Ovary (tissue), 9 donors: Measurements from ENCODE around the gene ZBED4. TPM values are rescaled to one million over a fixed set of nuclear protein-coding genes. Genes with fewer than 3 reads are reported as not detected.

Experiments
- DNase-seq, 5 donors: peaks; one replicate each; pipeline ENCODE4 v3.0.0-alpha.2; 2019 to 2020
- H3K27ac ChIP-seq, 2 donors: fragments of 200-600 bp; one replicate each; pipeline versions ENCODE4 v1.5.1 to v1.8.0; 2019 to 2022
- H3K27me3 ChIP-seq: fragments of 200-600 bp; one replicate; pipeline ENCODE4 v1.8.0; 2022
- H3K36me3 ChIP-seq: fragments of 200-600 bp; sonication (generic); one replicate; pipeline ENCODE4 v1.5.1; 2019
- H3K4me1 ChIP-seq: one replicate; pipeline ENCODE4 v1.8.1; 2013; ENCODE audit warnings: mild to moderate bottlenecking, moderate library complexity; ENCODE audit not compliant: insufficient read depth
- H3K4me3 ChIP-seq: fragments of 200-600 bp; sonication (generic); one replicate; pipeline ENCODE4 v1.5.1; 2017
- H3K9me3 ChIP-seq, 2 donors: fragments of 200-600 bp in 1 of 2; sonication (generic) in 1 of 2; one replicate each; pipeline versions ENCODE4 v1.5.1 to v1.8.1; 2013 to 2019; ENCODE audit warnings: mild to moderate bottlenecking in 1 of 2, moderate library complexity in 1 of 2
- CTCF ChIP-seq, 3 donors: fragments of 450-650 bp in 2 of 3; fragments of 200-600 bp in 1 of 3; IDR thresholded peaks; one replicate each; pipeline versions ENCODE4 v1.5.1 to v1.8.0; 2016 to 2022; ENCODE audit warnings: antibody characterized with exemption in 3 of 3, mild to moderate bottlenecking in 1 of 3
- EP300 ChIP-seq: sonication (generic); formaldehyde crosslinking; IDR thresholded peaks from one replicate; pipeline ENCODE4 v1.6.1; 2017; ENCODE audit warnings: antibody characterized with exemption
- POLR2A ChIP-seq: fragments of 450-650 bp; IDR thresholded peaks from one replicate; pipeline ENCODE4 v1.6.1; 2017; ENCODE audit warnings: antibody characterized with exemption, mild to moderate bottlenecking, moderate library complexity
- WGBS, 3 donors: extraction: QIAGEN DNeasy Blood & Tissue Kit in 1 of 3; methylation state at CpG; one replicate each; pipeline versions ENCODE4 v1.1.5 to v1.1.7; 2013 to 2017; 5-methylcytosine and 5-hydroxymethylcytosine counted together
- intact Hi-C, 4 donors: fragments of 100-400 bp; cut with DNase I; formaldehyde crosslinking; loops; one replicate each; pipeline versions ENCODE4 v1.11.0 to v1.15.1; 2022 to 2023
- polyA plus RNA-seq, 2 donors: library from polyadenylated mRNA; stranded (reverse); fragments of 200-250 nt in 1 of 2; fragments of 350-450 nt in 1 of 2; fragmentation: Illumina TruSeq in 1 of 2; extraction: RNeasy Lipid Tissue Mini Kit (QIAGEN cat#74804) in 1 of 2; gene quantifications; one replicate each; pipeline ENCODE4 v1.2.3, GENCODE V29; 2013 to 2014
- total RNA-seq, 7 donors: library from RNA; depleted of rRNA in 2 of 7; stranded (reverse); fragments of >200 nt in 2 of 7; fragmentation: NEBNext Ultra II Directional in 3 of 7; extraction: Animal tissue kit (Norgen Biotek cat#: 25700) in 3 of 7; gene quantifications; one replicate each; pipeline versions ENCODE4 v1.1.0 to v1.2.4, GENCODE V29; 2016 to 2023
- donor health status: DM: no; HTN: no; CAD: no; lungs with moderate emphysema.
- donor health status: DM: no; HTN: no; CAD: no.
- donor health status: Bipolar disorder and iron deficiency.
- donor health status: DM: yes; HTN: yes; CAD: no.
- donor health status: DM: no; HTN: no; CAD: no.
- donor health status: DM: yes; HTN: yes; CAD: no.

The ZBED4 gene
- total and polyA plus RNA-seq, 9 donors = 3.5 to 9.6 (median 7.8) TPM

- WGBS, 3 donors = 0 to 1% (median 1%) methylated on average over 44 to 86 of the region's 86 CpGs
- no peaks in the 10 kb centered on the region for H3K9me3 ChIP-seq
- peaks cover 27% of the 10 kb centered on the region for H3K4me1 ChIP-seq
- peak; percentile 55 to 81 (median 69) for DNase-seq
- TF ChIP-seq EP300 (no peak), POLR2A (no peak), CTCF (IDR thresholded peaks at IDR 0.05) (no peak)
- H3K27me3 ChIP-seq = no peaks in the 10 kb centered on the region
- H3K36me3 ChIP-seq = no peaks in the 10 kb centered on the region
- peak overlapping the region; percentile 87 to 97 for H3K27ac ChIP-seq
- H3K4me3 ChIP-seq = peak overlapping the region; percentile 69
- intact Hi-C loops = loop anchor here in 1 of 4 donors (10.0 kb wide), 1 partner anchor 52 kb away; no protein-coding TSS in a partner anchor
Observed at GRCh38 chr22:49826603-49827270, 26.9 kb upstream of the ZBED4 start.

- intact Hi-C loops = loop anchor here in 1 of 4 donors (10.0 kb wide), 1 partner anchor 53 kb away; no protein-coding TSS in a partner anchor
- Histone ChIP-seq H3K4me3 (peak overlapping the region; percentile 69), H3K4me1 (peaks cover 26% of the 10 kb centered on the region), H3K9me3 (no peaks in the 10 kb centered on the region), H3K27me3 (no peaks in the 10 kb centered on the region), H3K36me3 (no peaks in the 10 kb centered on the region), H3K27ac (peak overlapping the region; percentile 87 to 97)
- peak in 1 of 5 donors; percentile 53 for DNase-seq
- 0 to 2% (median 0%) methylated on average over 27 to 109 of the region's 110 CpGs for WGBS, 3 donors
- TF ChIP-seq EP300 = no peak
- no peak for TF ChIP-seq CTCF (IDR thresholded peaks at IDR 0.05)
- no peak for TF ChIP-seq POLR2A
Observed at GRCh38 chr22:49827271-49827852, 26.3 kb upstream of the ZBED4 start.

- no peaks in the 10 kb centered on the region for H3K27me3 ChIP-seq
- intact Hi-C loops = loop anchor here in 1 of 4 donors (10.0 kb wide), 1 partner anchor 53 kb away; no protein-coding TSS in a partner anchor
- no peaks in the 10 kb centered on the region for H3K36me3 ChIP-seq
- no peaks in the 10 kb centered on the region for H3K9me3 ChIP-seq
- DNase-seq = peak; percentile 49 to 80 (median 60)
- peaks cover 25% of the 10 kb centered on the region for H3K4me1 ChIP-seq
- TF ChIP-seq POLR2A (no peak), CTCF (IDR thresholded peaks at IDR 0.05) (no peak), EP300 (no peak)
- 17 to 46% (median 38%) methylated on average over 13 to 54 of the region's 54 CpGs for WGBS, 3 donors
- peak within 1 kb of the TSS; percentile 69 for H3K4me3 ChIP-seq
- peak within 1 kb of the TSS; percentile 87 to 97 for H3K27ac ChIP-seq
Observed at GRCh38 chr22:49827853-49828598, 25.6 kb upstream of the ZBED4 start, which contains the start of gene BRD1. Gene BRD1 (minus strand): TSS chr22:49827873. CDS start chr22:49824317, 3,556 bp downstream.

- H3K27me3 ChIP-seq = no peaks in the 10 kb centered on the region
- intact Hi-C loops = loop anchor here in 1 of 4 donors (10.0 kb wide), 1 partner anchor 54 kb away; no protein-coding TSS in a partner anchor
- 89 to 93% (median 92%) methylated on average over 14 of the region's 14 CpGs for WGBS, 3 donors
- H3K9me3 ChIP-seq = no peaks in the 10 kb centered on the region
- peaks cover 25% of the 10 kb centered on the region for H3K4me1 ChIP-seq
- peak in 1 of 5 donors; percentile 49 for DNase-seq
- no peak for TF ChIP-seq EP300
- TF ChIP-seq CTCF (IDR thresholded peaks at IDR 0.05) = no peak
- TF ChIP-seq POLR2A = no peak
- H3K4me3 ChIP-seq = no peak overlapping the region
- H3K36me3 ChIP-seq = no peaks in the 10 kb centered on the region
- H3K27ac ChIP-seq = no peak overlapping the region
Observed at GRCh38 chr22:49828599-49828965, 25.1 kb upstream of the ZBED4 start.
